Raji (cell line): Measurements from ENCODE around the gene MCAM.

Experiments used
- POLR2A ChIP-seq: IDR thresholded peaks from 2 replicates; pipeline ENCODE4 v1.6.1; 2011; ENCODE audit warnings: low read depth, low read length, control low read depth; ENCODE audit not compliant: insufficient read depth

Gene MCAM

DNA sequence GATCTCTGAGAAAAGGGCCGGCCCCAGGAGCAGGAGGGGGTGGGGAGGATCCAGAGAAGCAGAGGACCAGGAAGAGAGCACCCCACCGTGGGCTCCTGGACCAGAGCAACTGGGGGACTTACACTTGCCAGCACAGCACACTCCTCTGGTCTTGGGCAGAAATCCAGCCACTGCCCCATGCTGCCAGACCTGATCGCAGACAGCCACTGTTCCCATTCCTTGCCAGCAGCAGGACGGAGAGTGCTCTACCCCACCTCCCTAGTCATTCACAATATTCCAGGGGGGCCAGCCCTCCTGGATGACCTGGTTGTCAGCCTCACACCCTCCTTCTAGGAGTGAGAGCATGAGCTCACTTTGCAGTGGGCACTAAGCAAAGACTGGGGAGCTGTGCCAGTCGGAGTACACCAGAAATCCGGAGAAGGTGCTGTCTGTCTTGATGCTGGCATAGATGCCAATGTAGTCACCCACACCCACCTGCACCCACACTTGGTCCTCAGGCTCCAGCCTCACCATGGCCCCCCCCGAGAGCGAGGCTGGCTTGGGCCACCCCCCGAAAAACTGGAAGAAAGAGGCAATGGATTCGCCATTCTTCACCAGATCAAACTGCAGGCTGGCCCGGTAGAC is 22.1 kb upstream of the MCAM start:
- no peak for TF ChIP-seq POLR2A

- no peak for TF ChIP-seq POLR2A
Observed at GRCh38 chr11:119338318-119338890, 21.5 kb upstream of the MCAM start.

- TF ChIP-seq POLR2A = 0 out of 2 replicates have a peak, but pooled peaks have one; percentile 22
Observed at GRCh38 chr11:119337581-119338317, 20.8 kb upstream of the MCAM start.

DNA sequence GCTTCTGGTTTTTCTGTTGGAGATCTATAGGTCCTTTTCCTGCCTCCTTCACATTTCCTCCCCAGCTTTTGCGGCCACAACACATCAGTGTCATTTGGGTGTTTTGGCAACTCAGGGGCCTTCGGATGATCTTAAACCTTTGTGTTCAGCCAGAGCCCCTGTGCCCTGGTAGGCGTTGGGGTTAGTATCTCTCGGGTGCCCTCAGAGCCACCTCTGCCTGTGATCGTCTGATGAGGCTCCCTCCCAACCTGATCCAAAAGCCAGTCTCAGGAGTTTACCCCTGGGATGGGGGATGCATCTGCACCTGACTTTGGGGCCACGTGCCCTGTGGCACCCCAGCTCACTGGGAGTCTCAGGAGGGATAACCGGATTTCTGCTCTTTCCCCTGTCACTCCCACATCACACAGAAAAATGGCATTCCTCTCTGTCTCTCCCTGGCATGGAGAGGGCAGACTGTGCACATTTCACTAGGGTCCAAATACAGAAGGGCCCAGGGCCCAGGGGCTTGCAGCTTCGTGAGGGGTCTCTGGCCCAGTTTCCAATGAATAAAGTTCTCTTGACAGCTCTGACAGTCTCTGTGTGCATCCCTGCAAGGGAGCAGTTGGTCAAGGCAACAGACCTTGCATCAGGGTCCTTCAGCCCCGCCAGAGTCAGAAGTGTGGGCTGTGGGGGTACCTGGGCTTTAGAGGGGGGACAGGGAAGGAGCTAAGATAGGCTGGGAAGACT is 20.0 kb upstream of the MCAM start:
- no peak for TF ChIP-seq POLR2A

- TF ChIP-seq POLR2A = 0 out of 2 replicates have a peak, but pooled peaks have one; percentile 1
Observed at GRCh38 chr11:119335655-119336543, 19.0 kb upstream of the MCAM start.

DNA sequence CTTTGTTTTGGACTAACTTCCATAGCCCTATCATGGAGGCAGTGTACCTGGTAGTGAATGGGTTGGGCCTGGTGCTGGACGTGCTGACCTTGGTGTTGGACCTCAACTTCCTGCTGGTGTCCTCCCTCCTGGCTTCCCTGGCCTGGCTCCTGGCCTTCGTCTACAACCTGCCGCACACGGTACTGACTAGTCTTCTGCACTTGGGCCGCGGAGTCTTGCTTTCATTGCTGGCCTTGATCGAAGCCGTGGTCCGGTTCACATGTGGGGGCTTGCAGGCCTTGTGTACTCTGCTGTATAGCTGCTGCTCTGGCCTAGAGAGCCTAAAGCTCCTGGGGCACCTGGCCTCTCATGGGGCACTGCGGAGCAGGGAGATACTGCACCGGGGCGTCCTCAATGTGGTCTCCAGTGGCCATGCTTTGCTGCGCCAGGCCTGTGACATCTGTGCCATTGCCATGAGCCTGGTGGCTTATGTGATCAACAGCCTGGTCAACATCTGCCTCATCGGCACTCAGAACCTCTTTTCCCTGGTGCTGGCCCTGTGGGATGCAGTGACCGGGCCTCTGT is 18.2 kb upstream of the MCAM start:
- TF ChIP-seq POLR2A = 0 out of 2 replicates have a peak, but pooled peaks have one; percentile 16

- peak; percentile 75 for TF ChIP-seq POLR2A
Observed at GRCh38 chr11:119334174-119334930, 17.4 kb upstream of the MCAM start, which contains the start of gene RNF26. RNF26 (plus strand) TSS chr11:119334527; CDS start chr11:119335123, 596 bp downstream.

GRCh38 chr11:119332111-119332765 is 15.3 kb upstream of the MCAM start:
- no peak for TF ChIP-seq POLR2A

GRCh38 chr11:119330237-119330636 is 13.3 kb upstream of the MCAM start:
- no peak for TF ChIP-seq POLR2A

DNA sequence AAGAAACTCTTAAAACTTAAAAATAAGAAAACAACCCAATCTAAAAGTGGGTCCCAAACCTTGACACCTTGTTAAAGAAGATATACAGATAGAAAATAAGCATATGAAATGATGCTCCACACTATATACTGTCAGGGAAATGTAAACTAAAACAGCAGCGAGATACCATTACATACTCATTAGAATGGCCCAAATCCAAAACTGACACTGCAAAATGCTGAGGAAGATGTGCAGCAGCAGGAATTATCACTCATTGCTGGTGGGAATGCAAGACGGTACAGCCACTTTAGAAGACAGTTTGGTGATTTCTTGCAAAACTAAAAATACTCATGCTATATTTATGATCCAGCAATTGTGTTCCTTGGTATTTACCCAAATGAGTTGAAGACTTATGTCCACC is 12.4 kb upstream of the MCAM start:
- TF ChIP-seq POLR2A = no peak

DNA sequence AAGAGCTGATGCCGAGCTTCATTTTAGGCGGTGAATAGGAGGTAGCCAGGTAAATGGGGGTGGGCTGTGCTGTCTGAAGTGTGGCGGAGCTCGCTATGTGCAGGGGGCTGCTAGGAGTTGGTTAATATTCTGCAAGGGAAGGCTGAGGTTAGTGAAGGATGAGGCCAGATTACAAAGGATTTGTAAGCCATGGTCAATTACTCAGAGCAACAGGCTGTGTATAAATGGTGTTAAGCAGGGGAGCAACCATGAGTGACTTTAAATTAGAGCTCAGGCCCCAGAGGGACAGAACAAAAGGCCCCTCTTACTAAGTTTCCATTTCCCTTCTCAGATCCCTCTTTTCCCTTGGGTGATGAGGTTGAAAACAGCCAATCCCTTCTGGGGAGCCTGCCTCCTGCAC is 7.3 kb upstream of the MCAM start:
- TF ChIP-seq POLR2A = no peak

DNA sequence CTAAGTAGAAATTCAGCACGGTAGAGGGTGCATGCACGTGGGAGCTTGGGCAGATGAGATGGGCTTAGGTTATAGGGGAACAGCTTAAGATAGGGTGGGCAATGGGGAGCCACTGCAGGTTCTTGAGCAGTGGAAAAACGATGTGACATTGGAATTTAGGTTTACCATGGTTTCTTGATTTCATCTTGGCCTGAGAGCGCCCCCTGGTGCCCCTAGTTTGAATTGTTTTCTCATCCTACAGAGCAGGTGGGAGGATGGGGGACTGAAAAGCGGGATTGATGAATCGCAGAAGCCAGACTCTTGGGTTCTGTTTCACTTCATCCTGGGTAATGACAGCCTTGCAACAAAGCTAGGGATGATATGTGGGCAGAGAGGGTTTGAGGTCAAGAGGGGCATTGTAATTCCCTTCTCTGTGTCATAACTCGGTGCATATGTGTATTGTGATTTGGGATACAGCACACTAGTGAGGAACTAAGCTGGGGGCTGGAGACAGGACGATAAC is 6.7 kb upstream of the MCAM start:
- no peak for TF ChIP-seq POLR2A

- no peak for TF ChIP-seq POLR2A
Observed at GRCh38 chr11:119322921-119323531, 6.1 kb upstream of the MCAM start.

GRCh38 chr11:119322360-119322739 is 5.4 kb upstream of the MCAM start:
- TF ChIP-seq POLR2A = no peak
